Neural progenitor cell (in vitro differentiated cells): ENCODE measurements around the gene IL31. TPM values are rescaled to one million over a fixed set of nuclear protein-coding genes. Genes with fewer than 3 reads are reported as not detected.

ENCODE experiments used
- DNase-seq: peaks from one replicate; pipeline ENCODE4 v3.0.0-alpha.2; 2016; ENCODE audit warnings: low spot score
- H2AFZ ChIP-seq: fragments of 200-600 bp; sonication (generic); replicated peaks from 2 replicates; pipeline ENCODE4 v1.6.1; 2016; ENCODE audit warnings: antibody characterized with exemption
- H3F3A ChIP-seq: fragments of 200-600 bp; sonication (generic); 2 replicates; pipeline ENCODE4 v1.6.1; 2016; ENCODE audit warnings: antibody characterized with exemption, low read depth
- H3K27ac ChIP-seq: fragments of 200-600 bp; sonication (generic); 2 replicates; pipeline ENCODE4 v1.5.1; 2016; ENCODE audit warnings: mild to moderate bottlenecking
- H3K27me3 ChIP-seq: fragments of 200-600 bp; sonication (generic); 2 replicates; pipeline ENCODE4 v1.6.1; 2016; ENCODE audit warnings: mild to moderate bottlenecking, moderate library complexity
- H3K36me3 ChIP-seq: fragments of 200-600 bp; sonication (generic); 2 replicates; pipeline ENCODE4 v1.5.1; 2016
- H3K4me1 ChIP-seq: fragments of 200-600 bp; sonication (generic); 2 replicates; pipeline ENCODE4 v1.6.1; 2016; ENCODE audit warnings: mixed run types
- H3K4me2 ChIP-seq: fragments of 200-600 bp; sonication (generic); 2 replicates; pipeline ENCODE4 v1.6.1; 2016
- H3K4me3 ChIP-seq: fragments of 200-600 bp; sonication (generic); 2 replicates; pipeline ENCODE4 v1.5.1; 2016
- H3K79me2 ChIP-seq: fragments of 200-600 bp; sonication (generic); 2 replicates; pipeline ENCODE4 v1.6.1; 2016; ENCODE audit warnings: low read depth
- H3K9ac ChIP-seq: fragments of 200-600 bp; sonication (generic); 2 replicates; pipeline ENCODE4 v1.6.1; 2016
- H3K9me3 ChIP-seq: fragments of 200-600 bp; sonication (generic); 2 replicates; pipeline ENCODE4 v1.5.1; 2016; ENCODE audit warnings: low read depth
- H4K20me1 ChIP-seq: fragments of 200-600 bp; sonication (generic); 2 replicates; pipeline ENCODE4 v1.6.1; 2016; ENCODE audit warnings: low read depth
- H3K27ac Mint-ChIP-seq: 3 replicates; pipeline ENCODE4 v1.8.0; 2021; ENCODE audit warnings: mixed read lengths
- H3K27me3 Mint-ChIP-seq: 2 replicates; pipeline ENCODE4 v1.8.0; 2022; ENCODE audit warnings: low read depth, mild to moderate bottlenecking, inconsistent platforms, moderate library complexity, mixed read lengths; ENCODE audit not compliant: insufficient read depth
- H3K36me3 Mint-ChIP-seq: 3 replicates; pipeline ENCODE4 v1.8.0; 2021; ENCODE audit warnings: mixed read lengths
- H3K4me1 Mint-ChIP-seq: 3 replicates; pipeline ENCODE4 v1.8.0; 2021; ENCODE audit warnings: mixed read lengths
- H3K4me3 Mint-ChIP-seq: 3 replicates; pipeline ENCODE4 v1.8.0; 2021; ENCODE audit warnings: mild to moderate bottlenecking, moderate library complexity, mixed read lengths
- H3K9me3 Mint-ChIP-seq: 3 replicates; pipeline ENCODE4 v1.8.0; 2020; ENCODE audit warnings: mixed read lengths
- CTCF ChIP-seq: fragments of 200-600 bp; sonication (generic); IDR thresholded peaks from 2 replicates; pipeline ENCODE4 v1.5.1; 2017; ENCODE audit warnings: antibody characterized with exemption, mild to moderate bottlenecking
- EZH2 ChIP-seq: fragments of 200-600 bp; sonication (generic); IDR thresholded peaks from 2 replicates; pipeline ENCODE4 v1.6.1; 2017; ENCODE audit warnings: antibody characterized with exemption, mild to moderate bottlenecking, moderate library complexity
- EZH2phosphoT487 ChIP-seq: fragments of 200-600 bp; sonication (generic); IDR thresholded peaks from 2 replicates; pipeline ENCODE4 v1.6.1; 2017; ENCODE audit warnings: antibody characterized with exemption
- total RNA-seq: library from RNA; depleted of rRNA; stranded (reverse); fragments of >200 nt; gene quantifications from 2 replicates; pipeline ENCODE4 v1.2.3, GENCODE V29; 2015; ENCODE audit warnings: low replicate concordance

Gene IL31
- not detected in 2 replicates for total RNA-seq

DNA sequence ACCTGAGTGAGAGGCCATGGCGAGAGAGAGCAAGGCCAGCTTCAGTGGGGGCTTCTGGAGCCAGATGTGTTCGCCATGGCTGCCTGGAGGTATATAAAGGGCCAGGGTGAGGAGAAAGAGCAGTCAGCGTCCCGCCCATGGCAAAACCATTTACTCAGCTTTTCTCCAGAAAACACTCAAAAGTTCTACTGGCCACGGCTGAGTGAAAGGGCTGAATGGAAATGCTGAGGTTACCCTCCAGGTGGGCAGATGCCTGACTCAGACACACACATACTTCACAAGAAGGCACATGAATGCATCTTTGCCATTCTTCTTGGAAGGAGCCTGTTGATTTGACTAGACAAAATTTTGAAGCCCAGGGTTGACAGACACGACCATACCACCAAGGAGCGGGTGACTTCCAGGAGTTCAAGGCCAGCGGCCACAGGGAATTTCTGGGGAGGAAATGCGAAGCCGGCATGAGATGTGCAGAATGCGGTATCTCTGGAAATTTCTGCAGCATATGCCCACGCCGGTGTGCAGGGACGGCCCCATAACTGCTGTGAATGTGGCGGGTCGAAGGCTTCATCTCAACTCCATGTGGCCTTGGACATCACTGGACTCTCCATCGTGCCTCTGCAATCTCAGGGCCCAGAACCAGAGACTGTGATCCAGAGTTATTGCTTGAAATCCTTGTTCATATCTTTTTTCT is at the start of gene IL31:
TSS of gene IL31 (minus strand) at position 67 of the 691 bp plus-strand sequence. CDS start at position 18, 49 bp downstream.
- Mint-ChIP-seq H3K27ac (no peak within 1 kb of the TSS), H3K4me1 (no peaks in the 10 kb centered on the region), H3K4me3 (peak within 1 kb of the TSS; percentile 33), H3K27me3 (peaks cover 2% of the 10 kb centered on the region), H3K36me3 (no peaks in the 10 kb centered on the region), H3K9me3 (peaks cover 3% of the 10 kb centered on the region)
- no peak for DNase-seq
- Histone ChIP-seq H3K9me3 (no peaks in the 10 kb centered on the region), H3K27ac (no peak within 1 kb of the TSS), H3F3A (no peaks in the 10 kb centered on the region), H3K79me2 (no peaks in the 10 kb centered on the region), H3K4me3 (no peak within 1 kb of the TSS), H3K4me2 (no peak within 1 kb of the TSS), H2AFZ (no peak within 1 kb of the TSS), H3K36me3 (no peaks in the 10 kb centered on the region), H3K27me3 (no peaks in the 10 kb centered on the region), H3K4me1 (no peaks in the 10 kb centered on the region), H3K9ac (no peak within 1 kb of the TSS), H4K20me1 (no peaks in the 10 kb centered on the region)
- TF ChIP-seq CTCF (no peak), EZH2 (no peak), EZH2phosphoT487 (no peak)

GRCh38 chr12:122216445-122216844 is 42.4 kb upstream of the IL31 start:
- no peak overlapping the region for H3K27ac Mint-ChIP-seq

DNA sequence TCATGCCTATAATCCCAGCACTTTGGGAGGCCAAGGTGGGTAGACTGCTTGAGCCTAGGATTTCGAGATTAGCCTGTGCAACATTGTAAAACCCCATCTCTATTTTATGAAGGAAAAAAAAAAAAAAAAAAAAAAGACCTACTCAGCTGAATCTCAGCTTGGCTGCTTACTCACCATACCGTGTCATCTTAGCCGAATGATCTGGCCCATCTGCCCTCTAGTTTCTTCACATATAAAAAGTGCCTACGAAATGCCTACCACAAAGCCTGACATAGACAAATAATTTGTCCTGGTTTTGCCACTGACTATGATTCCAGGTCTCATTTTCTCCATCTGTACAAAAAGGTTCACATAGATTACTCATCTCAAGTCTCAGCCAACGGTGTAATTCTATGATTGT is 41.8 kb upstream of the IL31 start:
- Histone ChIP-seq H3F3A (peaks cover 5% of the 10 kb centered on the region), H3K4me1 (no peaks in the 10 kb centered on the region), H4K20me1 (peaks cover 6% of the 10 kb centered on the region), H2AFZ (no peak overlapping the region), H3K4me2 (no peak overlapping the region), H3K9ac (no peak overlapping the region), H3K9me3 (no peaks in the 10 kb centered on the region), H3K4me3 (no peak overlapping the region), H3K27ac (no peak overlapping the region), H3K79me2 (peaks cover 34% of the 10 kb centered on the region), H3K27me3 (no peaks in the 10 kb centered on the region), H3K36me3 (peaks cover 33% of the 10 kb centered on the region)
- no peaks in the 10 kb centered on the region for H3K27me3 Mint-ChIP-seq
- no peak for TF ChIP-seq CTCF
- TF ChIP-seq EZH2phosphoT487, result no peak
- TF ChIP-seq EZH2, result no peak
- no peak overlapping the region for H3K27ac Mint-ChIP-seq
- no peak for DNase-seq
- no peaks in the 10 kb centered on the region for H3K9me3 Mint-ChIP-seq
- H3K36me3 Mint-ChIP-seq, result peaks cover 18% of the 10 kb centered on the region
- no peak overlapping the region for H3K4me3 Mint-ChIP-seq
- H3K4me1 Mint-ChIP-seq, result no peaks in the 10 kb centered on the region

More at GRCh38 chr12:122216445-122216844, 42.4 kb upstream of the IL31 start:
- Histone ChIP-seq H3F3A (peaks cover 5% of the 10 kb centered on the region), H3K9ac (no peak overlapping the region), H3K27ac (no peak overlapping the region), H3K79me2 (peaks cover 41% of the 10 kb centered on the region), H3K9me3 (no peaks in the 10 kb centered on the region), H3K4me1 (no peaks in the 10 kb centered on the region), H3K4me3 (no peak overlapping the region), H3K27me3 (no peaks in the 10 kb centered on the region), H4K20me1 (peaks cover 6% of the 10 kb centered on the region), H2AFZ (no peak overlapping the region), H3K36me3 (peaks cover 34% of the 10 kb centered on the region), H3K4me2 (no peak overlapping the region)
- no peak for DNase-seq
- Mint-ChIP-seq H3K27me3 (no peaks in the 10 kb centered on the region), H3K36me3 (peaks cover 22% of the 10 kb centered on the region), H3K4me3 (no peak overlapping the region), H3K9me3 (no peaks in the 10 kb centered on the region), H3K4me1 (no peaks in the 10 kb centered on the region)
- TF ChIP-seq EZH2 (no peak), CTCF (no peak), EZH2phosphoT487 (no peak)
